ENCODE measurements around the gene IFNAR1.

GRCh38 chr21:33293811-33294216 is 31.0 kb upstream of the IFNAR1 start:
- TF ChIP-seq POLR2A (IDR thresholded peaks at IDR 0.05; ENCODE audit: low read length) (no peak), GATA1 (IDR thresholded peaks at IDR 0.05; ENCODE audit: low read depth, low read length) (no peak)

Measured in erythroblast (primary cell).